H9 (cell line): ENCODE data around the gene MAPK11. TPM values are rescaled to one million over a fixed set of nuclear protein-coding genes. Genes with fewer than 3 reads are reported as not detected.

Experiments
- DNase-seq: peaks from one replicate; pipeline ENCODE4 v3.0.0-alpha.2; 2017
- H2AFZ ChIP-seq: one replicate; pipeline ENCODE4 v1.6.1; 2013; ENCODE audit warnings: mild to moderate bottlenecking, low read length, control low read depth, moderate library complexity
- H2AK5ac ChIP-seq: 2 replicates; pipeline ENCODE4 v1.6.1; 2013; ENCODE audit warnings: low read length, control low read depth, mixed read lengths; ENCODE audit not compliant: insufficient read length
- H2BK120ac ChIP-seq: one replicate; pipeline ENCODE4 v1.6.1; 2013; ENCODE audit warnings: low read depth, mild to moderate bottlenecking, low read length, control low read depth, inconsistent platforms; ENCODE audit not compliant: poor library complexity, severe bottlenecking
- H2BK12ac ChIP-seq: 2 replicates; pipeline ENCODE4 v1.6.1; 2013; ENCODE audit warnings: low read length, control low read depth, mixed read lengths, low read depth; ENCODE audit not compliant: insufficient read length
- H2BK15ac ChIP-seq: 2 replicates; pipeline ENCODE4 v1.6.1; 2013; ENCODE audit warnings: low read depth, low read length, control low read depth
- H2BK20ac ChIP-seq: one replicate; pipeline ENCODE4 v1.6.1; 2013; ENCODE audit warnings: low read depth, mild to moderate bottlenecking, low read length, control low read depth, inconsistent platforms; ENCODE audit not compliant: poor library complexity, severe bottlenecking
- H2BK5ac ChIP-seq: 2 replicates; pipeline ENCODE4 v1.6.1; 2013; ENCODE audit warnings: low read length, control low read depth, mixed read lengths; ENCODE audit not compliant: insufficient read length
- H3K14ac ChIP-seq: 2 replicates; pipeline ENCODE4 v1.6.1; 2013; ENCODE audit warnings: low read length, control low read depth; ENCODE audit not compliant: insufficient read depth
- H3K18ac ChIP-seq: 2 replicates; pipeline ENCODE4 v1.6.1; 2013; ENCODE audit warnings: low read depth, mild to moderate bottlenecking, mixed read lengths, low read length, control low read depth; ENCODE audit not compliant: insufficient read length
- H3K23ac ChIP-seq: 2 replicates; pipeline ENCODE4 v1.6.1; 2013; ENCODE audit warnings: low read length, control low read depth, mixed read lengths, low read depth; ENCODE audit not compliant: insufficient read length
- H3K23me2 ChIP-seq: 2 replicates; pipeline ENCODE4 v1.6.1; 2013; ENCODE audit warnings: low read depth, mild to moderate bottlenecking, mixed read lengths, low read length, control low read depth; ENCODE audit not compliant: insufficient read length, poor library complexity, severe bottlenecking
- H3K27ac ChIP-seq: 2 replicates; pipeline ENCODE4 v1.5.1; 2013; ENCODE audit warnings: low read length, control low read depth, mixed read lengths, low read depth; ENCODE audit not compliant: insufficient read length
- H3K27me3 ChIP-seq: 2 replicates; pipeline ENCODE4 v1.6.1; 2013; ENCODE audit warnings: low read length, control low read depth, inconsistent platforms; ENCODE audit not compliant: insufficient read depth
- H3K4ac ChIP-seq: 2 replicates; pipeline ENCODE4 v1.6.1; 2013; ENCODE audit warnings: low read depth, mild to moderate bottlenecking, control low read depth, inconsistent platforms, low read length, moderate library complexity
- H3K4me1 ChIP-seq: 2 replicates; pipeline ENCODE4 v1.6.1; 2013; ENCODE audit warnings: low read length, control low read depth, inconsistent platforms; ENCODE audit not compliant: insufficient read depth
- H3K4me2 ChIP-seq: 2 replicates; pipeline ENCODE4 v1.6.1; 2013; ENCODE audit warnings: low read length, control low read depth, mixed read lengths; ENCODE audit not compliant: insufficient read length, insufficient read depth
- H3K56ac ChIP-seq: 2 replicates; pipeline ENCODE4 v1.6.1; 2013; ENCODE audit warnings: low read depth, mild to moderate bottlenecking, mixed read lengths, low read length, control low read depth; ENCODE audit not compliant: insufficient read length
- H3K79me1 ChIP-seq: 2 replicates; pipeline ENCODE4 v1.6.1; 2013; ENCODE audit warnings: low read depth, mild to moderate bottlenecking, moderate library complexity, low read length, control low read depth, inconsistent platforms; ENCODE audit not compliant: insufficient read depth, poor library complexity, severe bottlenecking
- H3K79me2 ChIP-seq: 2 replicates; pipeline ENCODE4 v1.6.1; 2013; ENCODE audit warnings: low read length, control low read depth, inconsistent platforms; ENCODE audit not compliant: insufficient read depth
- H3K9ac ChIP-seq: 2 replicates; pipeline ENCODE4 v1.6.1; 2013; ENCODE audit warnings: low read length, control low read depth, mixed read lengths; ENCODE audit not compliant: insufficient read length; ENCODE audit errors: extremely low read depth
- H3K9me3 ChIP-seq: one replicate; pipeline ENCODE4 v1.6.1; 2013; ENCODE audit warnings: low read depth, low read length, inconsistent platforms; ENCODE audit not compliant: control insufficient read depth
- H3T11ph ChIP-seq: one replicate; pipeline ENCODE4 v1.6.1; 2013; ENCODE audit warnings: mild to moderate bottlenecking, low read length, control low read depth, inconsistent platforms
- H4K20me1 ChIP-seq: one replicate; pipeline ENCODE4 v1.6.1; 2013; ENCODE audit not compliant: control insufficient read depth, insufficient read length, insufficient read depth
- H4K5ac ChIP-seq: 2 replicates; pipeline ENCODE4 v1.6.1; 2013; ENCODE audit warnings: low read depth, mild to moderate bottlenecking, mixed read lengths, low read length, control low read depth; ENCODE audit not compliant: insufficient read length
- H4K8ac ChIP-seq: replicated peaks from 2 replicates; pipeline ENCODE4 v1.6.1; 2013; ENCODE audit warnings: low read length, control low read depth, mixed read lengths, low read depth; ENCODE audit not compliant: insufficient read length
- H4K91ac ChIP-seq: 2 replicates; pipeline ENCODE4 v1.6.1; 2013; ENCODE audit warnings: low read depth, mild to moderate bottlenecking, moderate library complexity, mixed read lengths, low read length, control low read depth; ENCODE audit not compliant: insufficient read length
- H3K27ac Mint-ChIP-seq, 3 experiments: 2 replicates in 2 of 3; 3 replicates in 1 of 3; pipeline ENCODE4 v1.8.0; 2020 to 2021; ENCODE audit warnings: mixed read lengths in 3 of 3, mild to moderate bottlenecking in 1 of 3, moderate library complexity in 1 of 3
- H3K27me3 Mint-ChIP-seq: 2 replicates; pipeline ENCODE4 v1.8.0; 2021; ENCODE audit warnings: low read depth, mild to moderate bottlenecking, moderate library complexity, mixed read lengths
- H3K36me3 Mint-ChIP-seq, 3 experiments: 2 replicates in 2 of 3; 3 replicates in 1 of 3; pipeline ENCODE4 v1.8.0; 2020 to 2021; ENCODE audit warnings: low read depth in 3 of 3, mixed read lengths in 3 of 3; ENCODE audit not compliant: insufficient read depth in 1 of 3
- H3K4me1 Mint-ChIP-seq, 2 experiments: 2 replicates each; pipeline ENCODE4 v1.8.0; 2020; ENCODE audit warnings: mixed read lengths in 2 of 2
- H3K4me3 Mint-ChIP-seq, 2 experiments: 2 replicates in 1 of 2; 3 replicates in 1 of 2; pipeline ENCODE4 v1.8.0; 2020 to 2021; ENCODE audit warnings: mild to moderate bottlenecking in 2 of 2, mixed read lengths in 2 of 2, moderate library complexity in 1 of 2
- H3K9me3 Mint-ChIP-seq, 2 experiments: 2 replicates in 1 of 2; 3 replicates in 1 of 2; pipeline ENCODE4 v1.8.0; 2020; ENCODE audit warnings: mild to moderate bottlenecking in 2 of 2, mixed read lengths in 2 of 2, moderate library complexity in 1 of 2
- CTCF ChIP-seq: fragments of 200-600 bp; sonication (generic); conservative IDR thresholded peaks from 3 replicates; pipeline ENCODE4 v1.8.0; 2021; ENCODE audit warnings: antibody characterized with exemption, mild to moderate bottlenecking
- WGBS: extraction: QIAGEN DNeasy Blood & Tissue Kit; methylation state at CpG from one replicate; pipeline ENCODE4 v1.1.7; 2013; ENCODE audit warnings: missing lambda C conversion rate, low lambda C conversion rate, mixed read lengths; ENCODE audit not compliant: insufficient read length; ENCODE audit errors: extremely low coverage; 5-methylcytosine and 5-hydroxymethylcytosine counted together
- total RNA-seq: library from RNA; stranded (reverse); gene quantifications from 2 replicates; pipeline ENCODE4 v1.2.1, GENCODE V29; 2021

Gene MAPK11
- total RNA-seq, 1 experiment from 2014 or later: 1.5 TPM

- Histone ChIP-seq H3K79me2 (peaks cover 3% of the 10 kb centered on the region; the same call in 1 of the 2 replicates), H3K27me3 (no peaks in the 10 kb centered on the region), H3K27ac (no peak overlapping the region), H3T11ph (no peak overlapping the region), H3K14ac (no peak overlapping the region; the same call in 1 of the 2 replicates), H3K79me1 (peaks cover 2% of the 10 kb centered on the region), H2BK12ac (peak overlapping the region; percentile 5), H3K23me2 (no peaks in the 10 kb centered on the region), H3K18ac (peak overlapping the region; percentile 38), H3K4ac (no peak overlapping the region; the same call in 1 of the 2 replicates), H3K4me2 (no peak overlapping the region), H4K91ac (peak overlapping the region; percentile 5), H2BK5ac (no peak overlapping the region), H3K9me3 (no peaks in the 10 kb centered on the region), H2AK5ac (no peak overlapping the region), H3K56ac (no peak overlapping the region), H4K8ac (no peak overlapping the region), H3K23ac (no peak overlapping the region), H3K9ac (no peak overlapping the region), H4K20me1 (no peaks in the 10 kb centered on the region), H4K5ac (no peak overlapping the region), H2BK120ac (no peak overlapping the region), H3K4me1 (no peaks in the 10 kb centered on the region), H2BK20ac (no peak overlapping the region), H2BK15ac (no peak overlapping the region; the same call in 1 of the 2 replicates), H2AFZ (no peak overlapping the region)
- WGBS: no CpG with 5 or more reads among the region's 5 CpGs
- Mint-ChIP-seq H3K4me3 (no peak overlapping the region; a peak in 1 of 5 replicates), H3K4me1 (peaks cover 18 to 30% of the 10 kb centered on the region in 2 experiments), H3K27ac (peak overlapping the region; percentile 55 to 89 (median 84); a peak in 3 of 7 replicates), H3K9me3 (no peaks in the 10 kb centered on the region; a peak in 1 of 5 replicates), H3K36me3 (peaks cover 2 to 5% (median 4%) of the 10 kb centered on the region in 3 experiments; a peak in 4 of 7 replicates), H3K27me3 (no peaks in the 10 kb centered on the region)
- TF ChIP-seq CTCF: no peak
- no peak for DNase-seq
Observed at GRCh38 chr22:50294319-50294656, 24.1 kb upstream of the MAPK11 start.
